LNCaP clone FGC (cell line): ENCODE results near the gene CPEB1.

Source experiments
- DNase-seq: peaks from one replicate; pipeline ENCODE4 v3.0.0-alpha.2; 2011; ENCODE audit warnings: low read depth
- H3K4me3 ChIP-seq: 2 replicates; pipeline ENCODE4 v1.5.1; 2011; ENCODE audit warnings: mild to moderate bottlenecking, low read depth, low read length, control low read depth
- TF ChIP-seq, protein P1 (sequence below): IDR thresholded peaks from 2 replicates; pipeline ENCODE4 v1.5.1; 2012; ENCODE audit warnings: mild to moderate bottlenecking; ENCODE audit not compliant: control insufficient read depth, insufficient read depth; ENCODE audit errors: extremely low read depth

CPEB1 gene

DNA sequence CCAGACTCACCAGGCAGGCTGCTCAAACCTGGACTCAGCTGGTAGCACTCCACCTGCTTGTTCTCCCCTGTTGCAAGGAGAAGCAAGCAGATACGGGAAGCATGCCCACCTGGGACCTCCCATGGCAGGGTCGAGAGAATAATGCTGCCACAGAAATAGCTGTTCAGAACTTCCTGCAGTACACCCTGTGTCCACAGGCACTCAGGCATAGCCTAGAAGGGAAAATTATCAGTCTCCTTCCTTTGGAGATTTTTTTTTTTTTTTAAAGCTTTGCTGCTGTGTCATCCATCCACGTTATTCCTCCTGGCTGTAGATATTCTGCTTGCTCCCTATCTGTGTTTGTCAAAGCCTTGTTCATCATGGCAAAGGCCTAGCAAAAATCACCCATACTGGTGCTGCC, 74.2 kb downstream of the CPEB1 start:
- H3K4me3 ChIP-seq: no peak overlapping the region
- no peak for DNase-seq
- TF ChIP-seq, protein P1, sequence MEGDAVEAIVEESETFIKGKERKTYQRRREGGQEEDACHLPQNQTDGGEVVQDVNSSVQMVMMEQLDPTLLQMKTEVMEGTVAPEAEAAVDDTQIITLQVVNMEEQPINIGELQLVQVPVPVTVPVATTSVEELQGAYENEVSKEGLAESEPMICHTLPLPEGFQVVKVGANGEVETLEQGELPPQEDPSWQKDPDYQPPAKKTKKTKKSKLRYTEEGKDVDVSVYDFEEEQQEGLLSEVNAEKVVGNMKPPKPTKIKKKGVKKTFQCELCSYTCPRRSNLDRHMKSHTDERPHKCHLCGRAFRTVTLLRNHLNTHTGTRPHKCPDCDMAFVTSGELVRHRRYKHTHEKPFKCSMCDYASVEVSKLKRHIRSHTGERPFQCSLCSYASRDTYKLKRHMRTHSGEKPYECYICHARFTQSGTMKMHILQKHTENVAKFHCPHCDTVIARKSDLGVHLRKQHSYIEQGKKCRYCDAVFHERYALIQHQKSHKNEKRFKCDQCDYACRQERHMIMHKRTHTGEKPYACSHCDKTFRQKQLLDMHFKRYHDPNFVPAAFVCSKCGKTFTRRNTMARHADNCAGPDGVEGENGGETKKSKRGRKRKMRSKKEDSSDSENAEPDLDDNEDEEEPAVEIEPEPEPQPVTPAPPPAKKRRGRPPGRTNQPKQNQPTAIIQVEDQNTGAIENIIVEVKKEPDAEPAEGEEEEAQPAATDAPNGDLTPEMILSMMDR: no peak

DNA sequence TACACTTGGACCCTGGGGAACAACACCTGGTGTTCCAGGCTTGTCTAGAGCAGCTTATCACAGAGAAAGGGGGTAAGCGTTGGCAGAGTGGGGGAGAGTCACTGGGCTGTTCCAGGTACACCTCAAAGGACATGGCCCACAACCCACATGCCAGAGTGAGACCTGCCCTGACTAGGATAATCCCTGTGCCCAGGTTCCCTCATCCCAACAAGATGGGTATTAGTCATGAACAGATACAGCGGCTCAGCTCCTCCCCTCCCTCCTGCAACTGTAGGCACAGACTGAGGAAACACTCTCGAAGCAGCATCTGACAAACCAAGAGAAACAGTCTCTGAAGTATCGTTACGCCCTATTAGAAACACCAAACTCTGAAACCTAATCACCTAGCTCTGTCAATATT, 74.9 kb downstream of the CPEB1 start:
- H3K4me3 ChIP-seq: no peak overlapping the region
- DNase-seq: no peak
- TF ChIP-seq, protein P1: no peak

DNA sequence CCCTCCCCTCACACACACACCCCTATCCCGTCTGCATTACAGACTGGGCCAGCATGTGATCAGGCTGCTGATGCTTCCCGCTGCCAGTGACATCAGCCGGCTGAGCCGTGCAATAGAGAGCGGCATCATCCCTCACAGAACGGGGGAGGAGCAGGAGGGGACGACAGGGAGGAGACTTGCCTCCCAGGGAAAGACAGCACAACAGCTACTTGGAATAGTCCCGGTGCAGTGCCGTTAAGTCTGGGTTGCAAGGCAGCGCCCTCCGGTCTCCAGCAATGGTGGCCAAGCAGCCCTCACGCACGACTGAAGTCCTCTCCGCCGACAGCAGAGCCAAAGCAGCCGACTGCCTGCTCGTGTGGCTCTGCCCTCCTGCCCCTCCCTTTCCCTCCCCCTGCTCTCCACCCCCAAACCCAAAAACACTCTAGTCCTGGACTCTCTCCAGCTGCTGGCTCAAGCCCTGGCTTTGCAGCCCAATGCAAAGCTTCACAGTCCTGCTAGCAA, 75.4 kb downstream of the CPEB1 start:
- H3K4me3 ChIP-seq: no peak overlapping the region
- TF ChIP-seq, protein P1: no peak
- DNase-seq: no peak

DNA sequence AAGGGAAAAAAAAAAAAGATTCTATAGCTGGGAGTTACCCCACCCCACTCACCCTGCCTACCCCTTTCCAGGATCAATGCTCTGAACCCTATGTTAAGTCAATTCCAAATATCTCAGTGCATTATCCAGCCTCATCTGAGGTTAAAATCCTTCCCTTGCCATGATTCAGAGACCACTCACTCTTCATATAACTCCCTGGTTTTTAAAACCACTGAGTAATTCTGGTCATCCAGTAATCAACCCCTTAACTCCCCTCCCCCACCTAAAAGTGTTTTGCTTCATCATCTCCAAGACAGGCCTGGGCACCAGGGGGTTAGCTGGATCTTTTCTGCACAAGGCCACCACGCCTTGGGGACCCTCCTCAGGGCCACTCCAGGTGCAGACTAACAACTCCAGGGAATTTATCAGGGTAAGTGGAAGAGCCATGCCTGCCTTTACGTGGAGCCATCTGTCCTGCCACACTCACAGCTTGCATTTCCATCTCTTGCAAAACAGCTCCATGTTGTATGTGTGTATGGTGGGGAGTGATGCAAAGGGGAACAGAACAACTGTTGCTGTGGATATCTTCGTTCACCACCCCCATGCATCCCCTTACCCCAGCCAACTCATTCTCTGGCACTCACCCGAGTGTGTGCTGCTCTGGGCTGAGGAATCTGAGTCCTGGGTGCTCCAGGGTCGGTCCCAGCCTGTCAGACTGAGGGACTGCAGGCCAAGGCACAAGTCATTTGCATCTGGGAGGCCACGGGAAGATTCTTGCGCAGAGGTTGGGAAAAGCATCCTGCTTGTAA, 76.2 kb downstream of the CPEB1 start:
- no peak for DNase-seq
- H3K4me3 ChIP-seq: no peak overlapping the region
- TF ChIP-seq, protein P1: no peak

DNA sequence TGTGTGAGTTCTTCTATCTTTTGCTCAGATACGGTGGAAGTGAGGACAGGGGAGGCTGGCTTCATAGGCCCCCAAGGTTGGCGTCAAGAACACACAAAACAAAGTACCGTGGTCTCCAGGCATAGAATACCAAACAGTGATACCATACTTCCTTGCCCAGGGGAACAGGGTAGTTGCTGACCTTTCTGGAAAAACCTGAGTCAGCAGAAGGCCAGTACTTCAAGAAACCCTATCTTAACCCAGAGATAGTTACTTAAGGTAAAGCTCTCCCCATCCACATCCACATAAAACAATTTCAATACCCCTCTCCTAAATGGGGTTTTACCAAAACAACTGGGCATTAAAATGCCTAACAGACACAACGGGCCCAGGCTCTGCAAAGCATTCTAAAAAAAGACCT, 77.3 kb downstream of the CPEB1 start:
- H3K4me3 ChIP-seq: no peak overlapping the region
- TF ChIP-seq, protein P1: no peak
- no peak for DNase-seq

DNA sequence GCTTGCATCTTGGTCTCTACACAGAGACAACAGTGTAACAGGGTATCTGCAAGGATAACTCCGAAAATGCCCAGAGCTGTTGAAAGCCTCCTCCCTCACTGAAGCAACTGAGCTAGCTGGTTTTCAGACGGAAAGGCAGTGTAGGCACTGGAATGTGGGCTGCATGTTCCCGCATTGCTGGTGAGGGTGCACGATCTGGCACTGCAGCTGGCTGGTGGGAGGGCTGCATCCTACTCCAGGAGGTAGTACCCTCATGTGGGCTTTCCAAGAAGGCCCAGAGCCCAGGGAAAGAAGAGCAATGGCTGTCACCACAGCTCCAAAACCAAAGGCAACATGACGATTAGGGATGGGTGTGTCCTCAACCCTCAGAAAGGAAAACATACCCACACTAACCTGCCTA, 78.2 kb downstream of the CPEB1 start:
- no peak overlapping the region for H3K4me3 ChIP-seq
- no peak for DNase-seq
- TF ChIP-seq, protein P1: no peak

DNA sequence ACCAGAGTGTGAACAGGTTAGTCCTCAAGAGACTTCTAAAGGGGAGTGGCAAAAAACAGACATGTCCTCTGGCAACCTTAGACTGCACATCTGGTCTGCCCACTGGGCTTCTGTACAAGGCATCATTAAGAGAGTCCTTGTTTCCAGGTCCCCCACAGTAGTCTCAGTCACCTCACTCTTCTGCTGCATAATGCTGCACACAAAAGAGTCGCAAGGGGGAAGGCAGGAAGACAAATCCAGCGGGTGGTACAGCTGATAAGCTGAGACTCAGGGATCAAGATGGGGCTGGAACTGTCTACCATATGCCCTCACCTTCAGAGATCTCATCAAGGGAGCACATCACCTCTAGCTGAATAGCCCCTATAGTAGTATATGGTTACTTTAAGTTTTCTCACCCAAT, 79.5 kb downstream of the CPEB1 start:
- no peak for DNase-seq
- TF ChIP-seq, protein P1: no peak
- no peak overlapping the region for H3K4me3 ChIP-seq
